HEK293T (cell line): ENCODE measurements around the gene CANT1.

Source experiments
- CTCF ChIA-PET: fragments of 350-600 bp; formaldehyde crosslinking; extraction: SDS; loops from one replicate; lab custom pipeline; 2021; ENCODE audit warnings: antibody characterized with exemption, inconsistent platforms; lab: Yijun Ruan, JAX
- POLR2A ChIA-PET: fragments of 350-600 bp; formaldehyde crosslinking; extraction: SDS; loops from one replicate; lab custom pipeline; 2020; ENCODE audit warnings: antibody characterized with exemption, inconsistent platforms; lab: Yijun Ruan, JAX
- DNase-seq: peaks from one replicate; pipeline ENCODE4 v3.0.0; 2012; ENCODE audit warnings: mixed read lengths; ENCODE audit errors: extremely low spot score
- ARNT ChIP-seq: fragments of 450-650 bp; IDR thresholded peaks from 2 replicates; pipeline ENCODE4 v1.6.1; 2017; ENCODE audit warnings: mild to moderate bottlenecking
- BHLHE40 ChIP-seq: fragments of 450-650 bp; IDR thresholded peaks from 2 replicates; pipeline ENCODE4 v1.6.1; 2016; ENCODE audit warnings: mild to moderate bottlenecking, moderate library complexity, borderline replicate concordance
- CTBP1 ChIP-seq: fragments of 450-650 bp; IDR thresholded peaks from 2 replicates; pipeline ENCODE4 v1.6.1; 2016; ENCODE audit warnings: borderline replicate concordance
- ELF4 ChIP-seq: fragments of 450-650 bp; IDR thresholded peaks from 2 replicates; pipeline ENCODE4 v1.6.1; 2017; ENCODE audit warnings: antibody characterized with exemption
- FOXA1 ChIP-seq: fragments of 450-650 bp; IDR thresholded peaks from 2 replicates; pipeline ENCODE4 v1.6.1; 2016; ENCODE audit warnings: mild to moderate bottlenecking
- FOXK2 ChIP-seq: fragments of 450-650 bp; IDR thresholded peaks from 2 replicates; pipeline ENCODE4 v1.6.1; 2016; ENCODE audit warnings: mild to moderate bottlenecking
- FOXM1 ChIP-seq: fragments of 450-650 bp; IDR thresholded peaks from 2 replicates; pipeline ENCODE4 v1.6.1; 2017; ENCODE audit warnings: mild to moderate bottlenecking, borderline replicate concordance
- HDGF ChIP-seq: fragments of 450-650 bp; IDR thresholded peaks from 2 replicates; pipeline ENCODE4 v1.6.1; 2017; ENCODE audit warnings: antibody characterized with exemption, borderline replicate concordance
- L3MBTL2 ChIP-seq: fragments of 450-650 bp; conservative IDR thresholded peaks from 2 replicates; pipeline ENCODE4 v1.6.1; 2016; ENCODE audit warnings: mild to moderate bottlenecking
- LEF1 ChIP-seq: fragments of 450-650 bp; IDR thresholded peaks from 2 replicates; pipeline ENCODE4 v1.6.1; 2017; ENCODE audit warnings: mild to moderate bottlenecking, borderline replicate concordance
- NFRKB ChIP-seq: fragments of 450-650 bp; IDR thresholded peaks from 2 replicates; pipeline ENCODE4 v1.6.1; 2016; ENCODE audit warnings: mild to moderate bottlenecking, moderate library complexity
- PKNOX1 ChIP-seq: fragments of 450-650 bp; IDR thresholded peaks from 2 replicates; pipeline ENCODE4 v1.6.1; 2016
- SP1 ChIP-seq: fragments of 450-650 bp; IDR thresholded peaks from 2 replicates; pipeline ENCODE4 v1.6.1; 2017
- SUZ12 ChIP-seq: fragments of 450-650 bp; IDR thresholded peaks from 2 replicates; pipeline ENCODE4 v1.6.1; 2016; ENCODE audit warnings: mild to moderate bottlenecking
- TARDBP ChIP-seq: fragments of 450-650 bp; IDR thresholded peaks from 2 replicates; pipeline ENCODE4 v1.6.1; 2016
- ZNF384 ChIP-seq: fragments of 450-650 bp; IDR thresholded peaks from 2 replicates; pipeline ENCODE4 v1.6.1; 2016

The CANT1 gene

GRCh38 chr17:78973792-78974520, 35.6 kb downstream of the CANT1 start:
- no peak for TF ChIP-seq FOXA1
- DNase-seq: no peak
- ChIA-PET POLR2A (interaction anchor here (1.7 kb wide), 1 partner anchor 8 kb away, joined by 4 read pairs; no protein-coding TSS in a partner anchor), CTCF (no interaction called here)

DNA sequence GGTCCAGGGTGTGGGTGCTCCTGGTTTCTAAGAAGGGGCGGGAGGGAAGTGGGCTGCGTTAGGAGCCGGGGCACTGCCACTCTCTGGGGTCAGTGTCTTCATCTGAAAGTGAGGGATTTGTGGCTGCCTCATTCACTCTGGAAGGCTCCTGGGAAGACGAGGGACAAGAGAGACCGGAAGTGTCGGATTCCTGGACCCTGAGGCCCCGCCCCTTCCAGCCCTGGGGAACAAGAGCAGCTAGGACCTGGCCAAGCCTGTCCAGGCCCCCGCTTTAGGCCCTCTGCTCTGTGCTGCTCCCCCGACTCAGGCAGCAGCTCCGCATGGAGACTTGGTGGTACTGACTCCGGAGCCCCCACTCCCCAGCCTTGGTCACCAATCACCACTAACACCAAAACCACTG, 36.4 kb downstream of the CANT1 start:
- POLR2A ChIA-PET: no interaction called here
- TF ChIP-seq SP1: no peak
- TF ChIP-seq CTBP1: no peak
- no peak for TF ChIP-seq HDGF
- no peak for TF ChIP-seq ARNT
- TF ChIP-seq FOXK2: no peak
- TF ChIP-seq ZNF384: no peak
- no peak for TF ChIP-seq ELF4
- no peak for TF ChIP-seq FOXA1
- TF ChIP-seq FOXM1: no peak
- no peak for TF ChIP-seq LEF1
- no peak for TF ChIP-seq BHLHE40
- no peak for DNase-seq
- CTCF ChIA-PET: no interaction called here

DNA sequence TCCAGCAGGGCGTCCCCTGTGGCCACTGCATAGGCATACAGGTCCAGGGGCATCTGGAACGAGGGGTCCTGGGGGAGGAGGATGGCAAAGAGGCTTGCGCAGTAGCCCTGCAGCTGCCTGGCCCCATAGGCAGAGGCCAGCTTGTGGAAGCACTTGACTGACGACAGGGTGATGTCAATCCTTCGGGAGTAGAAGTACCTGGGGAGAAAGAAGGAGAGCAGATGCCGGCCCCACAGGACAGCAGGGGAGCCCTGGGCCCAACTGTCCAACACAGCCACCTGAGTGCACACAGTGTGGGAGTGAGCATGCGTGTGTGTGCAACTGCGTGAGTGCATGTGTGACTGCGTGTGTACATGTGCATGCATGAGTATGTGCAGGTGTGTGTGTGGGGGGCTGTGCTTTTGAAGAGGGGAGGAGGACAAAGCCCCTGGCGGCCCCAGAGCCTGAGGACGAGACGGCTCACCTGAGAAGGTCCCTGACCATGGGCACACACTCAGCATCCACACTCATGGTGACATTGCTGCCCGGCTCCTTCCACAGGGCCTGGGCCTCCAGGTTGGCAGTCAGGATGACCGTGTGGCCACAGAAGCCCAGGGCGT, 37.0 kb downstream of the CANT1 start:
- no peak for DNase-seq
- ChIA-PET CTCF (interaction anchor here (0.9 to 3.1 kb wide), 5 partner anchors 19 to 120 kb away, joined by 3 to 27 read pairs (median 4); no protein-coding TSS in a partner anchor), POLR2A (interaction anchor here (1.0 kb wide), 1 partner anchor 152 kb away, joined by 3 read pairs; no protein-coding TSS in a partner anchor)
- TF ChIP-seq NFRKB: no peak
- no peak for TF ChIP-seq HDGF
- TF ChIP-seq FOXM1: no peak
- TF ChIP-seq SUZ12: no peak
- no peak for TF ChIP-seq LEF1
- TF ChIP-seq PKNOX1: no peak
- no peak for TF ChIP-seq CTBP1
- TF ChIP-seq FOXK2: no peak
- no peak for TF ChIP-seq BHLHE40
- TF ChIP-seq TARDBP: no peak
- no peak for TF ChIP-seq ZNF384
- TF ChIP-seq FOXA1: no peak
- no peak for TF ChIP-seq ARNT
- no peak for TF ChIP-seq ELF4
- no peak for TF ChIP-seq SP1
- TF ChIP-seq L3MBTL2: no peak

DNA sequence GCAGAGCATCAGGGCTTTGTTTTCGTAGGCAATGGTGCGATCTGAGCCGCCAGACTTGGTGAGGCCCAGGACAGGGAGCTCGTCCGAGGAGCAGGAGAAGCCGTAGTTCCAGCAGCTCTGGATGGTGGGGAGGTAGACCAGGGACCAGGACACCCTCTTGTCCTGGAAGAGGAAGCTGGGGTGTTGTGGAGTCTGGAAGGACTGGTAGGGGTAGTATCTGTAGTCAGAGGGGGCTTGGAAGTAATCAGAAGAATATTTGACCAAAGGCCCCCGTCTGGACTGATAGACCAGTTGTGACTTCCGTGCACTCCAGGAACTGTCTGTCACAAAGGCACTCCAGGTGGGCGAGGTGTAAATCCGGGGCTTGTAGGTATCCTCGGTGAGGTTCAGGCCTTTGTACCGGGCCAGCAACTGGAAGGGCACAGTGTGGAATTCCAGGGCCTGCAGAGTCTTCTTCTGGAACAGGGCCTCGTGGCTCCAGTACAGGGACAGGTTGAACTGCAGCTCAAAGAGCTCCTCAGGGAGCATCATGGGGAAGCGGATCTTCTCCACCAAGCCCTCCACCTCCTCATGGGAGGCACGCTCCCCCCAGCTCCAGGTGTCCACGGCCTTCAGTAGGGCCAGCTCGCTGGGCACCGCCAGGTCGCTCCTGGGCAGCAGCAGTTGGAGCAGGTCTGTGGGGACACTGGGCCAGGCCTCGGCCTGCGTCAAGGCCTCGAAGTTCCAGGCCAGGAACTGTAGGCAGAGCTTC, 37.6 kb downstream of the CANT1 start:
- ChIA-PET CTCF (interaction anchor here (0.6 to 3.1 kb wide), 12 partner anchors 9 to 119 kb away, joined by 3 to 27 read pairs (median 5); no protein-coding TSS in a partner anchor), POLR2A (interaction anchor here (1.0 to 1.3 kb wide), 2 partner anchors 8 to 151 kb away, joined by 3 to 6 read pairs; partner anchors contain the start of gene LGALS3BP)

DNA sequence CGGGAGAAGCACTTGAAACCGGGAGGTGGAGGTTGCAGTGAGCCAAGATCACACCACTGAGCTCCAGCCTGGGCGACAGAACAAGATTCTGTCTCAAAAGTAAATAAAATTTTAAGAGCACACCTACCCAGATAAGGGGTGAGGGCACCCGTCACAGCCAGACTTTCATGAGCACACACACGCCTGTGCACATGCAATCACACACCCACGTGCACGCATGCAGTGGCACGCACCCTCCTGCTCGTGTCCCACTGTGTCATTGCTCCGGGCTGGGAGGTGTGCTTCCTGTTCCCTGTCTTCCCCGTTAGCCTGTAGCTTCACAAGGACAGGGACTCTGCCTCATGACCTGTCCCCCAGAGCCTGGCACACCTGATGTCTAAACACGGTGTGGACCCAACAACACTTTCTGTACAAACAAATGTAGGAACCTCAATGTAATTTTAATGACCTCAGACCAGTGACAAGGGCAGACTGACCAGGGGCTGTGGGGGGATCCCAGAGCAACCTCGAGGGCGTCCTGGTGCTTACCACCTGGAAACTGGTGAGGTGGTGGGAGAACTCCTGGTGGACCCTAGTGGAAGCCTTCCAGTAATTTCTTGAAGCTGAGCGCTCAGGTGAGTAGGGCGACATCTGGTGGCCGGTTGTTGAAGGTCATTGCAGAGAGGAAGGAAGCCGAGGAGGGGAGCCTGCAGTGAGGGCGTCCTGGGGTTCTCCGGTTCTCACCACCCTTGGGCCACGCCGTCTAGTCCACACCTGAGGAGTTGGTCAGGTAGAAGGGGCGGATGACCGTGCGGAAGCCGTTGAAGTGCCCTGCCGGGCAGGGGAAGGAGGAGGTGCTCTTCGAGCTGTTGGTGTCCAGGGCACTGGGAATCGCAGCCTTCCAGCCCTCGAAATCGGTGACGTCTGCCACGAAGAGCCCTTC, 38.5 kb downstream of the CANT1 start:
- TF ChIP-seq SUZ12: no peak
- no peak for TF ChIP-seq PKNOX1
- TF ChIP-seq ZNF384: no peak
- no peak for TF ChIP-seq FOXA1
- TF ChIP-seq BHLHE40: no peak
- no peak for TF ChIP-seq ARNT
- no peak for TF ChIP-seq L3MBTL2
- CTCF ChIA-PET: interaction anchor here (0.6 to 3.1 kb wide), 14 partner anchors 9 to 118 kb away, joined by 3 to 27 read pairs (median 4); partner anchors contain the start of gene LGALS3BP
- POLR2A ChIA-PET: interaction anchor here (1.3 kb wide), 1 partner anchor 9 kb away, joined by 6 read pairs; the partner anchor contains the start of gene LGALS3BP
- peak; percentile 82 for DNase-seq

More for the DNA sequence above, 37.6 kb downstream of the CANT1 start:
- TF ChIP-seq FOXK2: no peak
- no peak for TF ChIP-seq ZNF384
- no peak for TF ChIP-seq LEF1
- no peak for TF ChIP-seq CTBP1
- DNase-seq: no peak

DNA sequence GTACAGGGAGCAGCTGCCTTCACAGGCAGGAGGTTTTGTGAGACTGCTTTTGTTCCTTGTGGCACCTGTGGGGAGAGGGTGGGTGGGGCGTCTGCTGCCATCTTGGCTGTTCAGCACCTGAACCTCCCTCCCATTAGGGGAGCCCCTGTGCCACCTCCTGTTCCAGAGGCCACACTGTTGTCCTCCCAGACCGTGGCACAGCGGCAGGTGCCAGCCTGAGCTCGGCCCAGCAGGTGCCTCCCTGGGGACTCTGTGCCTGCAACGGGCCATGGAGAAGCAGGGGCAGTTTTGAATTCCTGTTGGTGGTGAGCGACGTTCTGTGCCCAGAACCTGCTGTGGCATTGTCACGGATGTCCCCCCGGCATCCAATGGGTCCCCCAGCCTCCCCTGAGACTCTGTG, 39.7 kb downstream of the CANT1 start:
- ChIA-PET CTCF (interaction anchor here (1.2 to 3.1 kb wide), 3 partner anchors 10 to 104 kb away, joined by 3 to 27 read pairs (median 5); partner anchors contain the start of gene LGALS3BP), POLR2A (no interaction called here)

More for the DNA sequence above, 39.7 kb downstream of the CANT1 start:
- TF ChIP-seq PKNOX1 (no peak), CTBP1 (no peak), FOXK2 (no peak), FOXM1 (no peak), L3MBTL2 (no peak), BHLHE40 (no peak), ZNF384 (no peak), NFRKB (no peak)
- DNase-seq: no peak
